NCI-H1694 (cell line): Measurements from ENCODE around the gene PVRIG.
"Not testable (repeated sequence)": the region's sequence is repeated elsewhere in the genome, so short reads cannot be mapped to it uniquely, and the experiment has no call there.

ENCODE experiments used
- DNase-seq: peaks from one replicate; lab custom pipeline; 2025; lab: John Stamatoyannopoulos, UW

The PVRIG gene

DNA sequence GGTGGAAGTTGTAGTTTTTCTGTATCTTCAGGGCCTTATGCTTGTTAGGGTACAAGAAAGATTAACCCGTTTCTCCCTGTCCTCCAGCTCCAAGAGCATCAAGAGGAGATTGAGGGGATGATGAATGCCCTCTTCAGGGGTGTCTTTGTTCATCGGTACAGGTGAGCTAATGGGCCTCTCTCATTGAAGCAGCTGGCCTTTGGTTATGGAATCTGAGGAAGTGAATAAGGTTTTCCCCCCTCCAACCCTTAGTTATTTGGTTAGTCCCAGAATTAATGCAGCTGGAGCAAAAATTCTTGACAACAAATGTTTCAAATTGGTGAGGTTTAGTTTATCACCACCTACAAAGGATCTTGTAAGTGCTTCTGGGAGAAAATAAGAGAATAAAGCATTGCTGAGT lies 24.5 kb upstream of the PVRIG start:
- no peak for DNase-seq

DNA sequence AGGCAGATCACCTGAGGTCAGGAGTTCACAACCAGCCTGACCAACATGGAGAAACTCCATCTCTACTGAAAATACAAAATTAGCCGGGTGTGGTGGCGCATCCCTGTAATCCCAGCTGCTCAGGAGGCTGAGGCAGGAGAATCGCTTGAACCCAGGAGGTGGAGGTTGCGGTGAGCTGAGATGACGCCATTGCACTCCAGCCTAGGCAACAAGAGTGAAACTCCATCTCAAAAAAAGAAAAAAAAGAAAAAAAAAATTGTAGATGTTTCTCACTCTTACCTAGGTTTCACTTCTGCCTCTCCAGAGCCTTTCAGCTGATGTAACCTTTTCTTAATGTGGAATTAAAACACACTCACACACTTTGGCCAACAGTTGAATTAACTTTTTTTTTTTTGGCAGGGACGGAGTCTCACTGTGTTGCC lies 23.8 kb upstream of the PVRIG start:
- DNase-seq, result not testable (repeated sequence)

- no peak for DNase-seq
Observed at GRCh38 chr7:100198266-100198665, 21.5 kb upstream of the PVRIG start.

DNA sequence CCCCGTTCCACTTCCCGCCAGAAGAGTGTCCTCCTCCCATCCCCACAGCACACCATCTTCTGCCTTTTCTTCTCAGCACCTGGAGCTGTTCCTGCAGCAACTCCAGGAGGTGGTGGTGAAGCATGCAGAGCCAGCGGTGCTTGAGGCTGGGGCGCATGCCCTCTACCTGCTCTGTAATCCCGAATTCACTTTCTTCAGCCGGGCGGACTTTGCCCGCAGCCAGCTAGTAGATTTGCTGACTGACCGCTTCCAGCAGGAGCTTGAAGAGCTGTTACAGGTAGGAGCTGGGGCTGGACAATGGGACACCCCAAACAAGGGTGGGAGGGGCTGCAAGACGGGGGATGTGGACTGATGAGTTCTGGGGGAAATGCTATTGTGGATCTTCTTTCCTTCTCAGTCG lies 19.1 kb upstream of the PVRIG start:
- no peak for DNase-seq

- no peak for DNase-seq
Observed at GRCh38 chr7:100204454-100204853, 15.3 kb upstream of the PVRIG start.

- no peak for DNase-seq
Observed at GRCh38 chr7:100208911-100209408, 10.8 kb upstream of the PVRIG start.

- DNase-seq, result no peak
Observed at GRCh38 chr7:100209493-100209892, 10.3 kb upstream of the PVRIG start.

- DNase-seq, result no peak
Observed at GRCh38 chr7:100210805-100211204, 8.9 kb upstream of the PVRIG start.

DNA sequence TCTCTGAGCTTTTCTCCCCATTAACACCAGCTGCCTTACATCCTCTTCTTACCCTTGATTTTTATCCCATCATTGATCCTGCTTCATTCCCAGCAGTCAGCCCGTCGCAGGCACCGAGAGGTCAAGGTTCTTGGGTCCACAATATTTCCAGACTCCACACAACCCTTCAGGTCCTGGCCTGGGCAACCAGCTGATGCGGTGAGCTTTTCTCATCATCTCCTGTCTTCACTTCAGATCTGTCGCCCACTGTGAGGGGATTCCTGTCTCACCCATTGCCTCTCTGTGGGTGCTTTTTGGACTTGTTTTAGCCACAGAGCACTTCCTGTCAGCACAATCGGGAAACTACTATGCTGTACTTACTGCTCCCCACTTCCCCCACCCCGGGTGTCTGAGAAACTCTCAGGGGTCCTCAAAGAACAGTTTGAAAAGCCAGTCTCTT lies 8.4 kb upstream of the PVRIG start:
- no peak for DNase-seq

DNA sequence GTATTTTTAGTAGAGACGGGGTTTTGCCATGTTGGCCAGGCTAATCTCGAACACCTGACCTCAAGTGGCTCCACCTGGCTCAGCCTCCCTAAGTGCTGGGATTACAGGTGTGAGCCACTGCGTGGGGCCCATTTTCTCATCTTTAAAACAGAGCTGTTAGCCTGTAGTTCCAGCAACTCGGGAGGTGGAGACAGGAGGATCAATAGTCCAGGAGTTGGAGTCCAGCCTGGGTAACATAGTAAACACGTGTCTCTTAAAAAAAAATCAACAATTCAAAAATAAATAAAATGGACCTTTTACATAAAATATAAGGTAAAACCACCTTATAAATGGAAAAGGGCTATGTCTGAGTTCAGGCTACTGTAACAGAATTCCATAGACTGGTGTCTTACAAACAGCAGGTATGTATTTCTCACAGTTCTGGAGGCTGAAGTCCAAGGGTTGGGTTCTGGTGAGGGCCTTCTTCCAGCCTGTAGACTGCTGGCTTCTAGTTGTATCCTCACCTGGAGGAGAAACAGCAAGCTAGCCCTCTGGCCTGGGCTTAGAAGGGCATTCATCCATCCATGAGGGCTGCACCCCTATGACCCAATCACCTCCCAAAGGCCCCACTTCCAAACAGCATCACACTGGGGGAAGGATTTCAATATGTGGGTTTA lies 7.0 kb upstream of the PVRIG start:
- DNase-seq, result no peak

DNA sequence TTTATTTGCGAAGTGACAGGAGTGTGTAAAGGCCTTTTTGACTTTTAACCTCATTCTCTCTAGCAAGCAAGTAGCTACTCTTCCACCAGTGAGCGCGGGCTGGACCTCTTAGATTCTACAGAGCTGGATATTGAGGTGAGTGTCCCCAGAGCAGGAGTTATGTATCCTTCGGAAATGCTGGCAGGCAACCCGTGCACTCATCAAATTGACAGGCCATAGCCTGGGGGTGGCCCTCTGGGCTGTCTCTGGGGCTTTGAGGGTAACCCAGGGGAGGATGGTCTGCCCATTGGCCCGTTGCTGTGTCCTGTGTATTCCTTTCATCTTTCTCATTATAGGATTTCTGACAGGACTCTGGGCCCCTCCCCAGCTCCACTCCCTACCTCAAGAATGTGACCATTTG lies 6.1 kb upstream of the PVRIG start:
- DNase-seq, result no peak

DNA sequence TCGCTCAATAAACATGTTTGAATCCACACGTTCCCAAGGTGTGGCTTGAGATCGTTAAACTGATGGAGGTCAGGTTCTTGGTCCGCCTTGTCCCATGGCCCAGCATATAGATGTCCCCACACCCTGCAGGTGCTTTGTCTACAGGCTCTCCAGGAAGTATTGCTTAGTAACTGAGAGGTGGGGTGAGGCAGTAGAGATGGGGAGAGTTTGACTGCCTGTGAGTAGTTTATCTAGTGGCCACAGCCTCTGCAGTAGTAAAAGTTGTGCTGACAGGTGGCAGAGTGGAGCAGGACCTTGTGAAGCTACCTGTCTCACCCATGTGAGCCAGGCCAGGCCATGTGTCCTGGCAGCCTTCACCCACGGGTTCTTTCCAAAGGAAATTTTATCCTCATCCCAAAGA lies 5.4 kb upstream of the PVRIG start:
- DNase-seq, result not testable (repeated sequence)

- DNase-seq, result peak; percentile 25
Observed at GRCh38 chr7:100215895-100216294, 3.9 kb upstream of the PVRIG start.

- peak; percentile 71 for DNase-seq
Observed at GRCh38 chr7:100217934-100218333, 1.8 kb upstream of the PVRIG start.

- no peak for DNase-seq
Observed at GRCh38 chr7:100219271-100219737, 445 bp upstream of the PVRIG start.

GRCh38 chr7:100220586-100221230 lies 959 bp downstream of the PVRIG start:
- DNase-seq, result no peak

DNA sequence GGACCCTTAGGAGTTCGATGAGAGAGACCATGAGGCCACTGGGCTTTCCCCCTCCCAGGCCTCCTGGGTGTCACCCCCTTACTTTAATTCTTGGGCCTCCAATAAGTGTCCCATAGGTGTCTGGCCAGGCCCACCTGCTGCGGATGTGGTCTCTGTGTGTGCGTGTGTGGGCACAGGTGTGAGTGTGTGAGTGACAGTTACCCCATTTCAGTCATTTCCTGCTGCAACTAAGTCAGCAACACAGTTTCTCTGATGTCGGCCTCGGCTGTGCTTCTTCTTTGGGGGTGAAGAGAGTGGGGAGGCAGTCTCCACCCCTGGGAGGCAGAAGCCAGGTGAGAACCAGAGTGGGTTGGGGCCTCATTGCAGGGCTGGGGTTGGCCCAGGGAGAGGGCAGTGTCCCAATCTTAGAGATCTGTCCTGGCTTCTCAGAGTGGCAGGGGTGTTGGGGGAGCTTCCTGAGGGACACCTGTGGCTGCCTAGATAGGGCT lies 1.5 kb downstream of the PVRIG start:
- DNase-seq, result no peak

DNA sequence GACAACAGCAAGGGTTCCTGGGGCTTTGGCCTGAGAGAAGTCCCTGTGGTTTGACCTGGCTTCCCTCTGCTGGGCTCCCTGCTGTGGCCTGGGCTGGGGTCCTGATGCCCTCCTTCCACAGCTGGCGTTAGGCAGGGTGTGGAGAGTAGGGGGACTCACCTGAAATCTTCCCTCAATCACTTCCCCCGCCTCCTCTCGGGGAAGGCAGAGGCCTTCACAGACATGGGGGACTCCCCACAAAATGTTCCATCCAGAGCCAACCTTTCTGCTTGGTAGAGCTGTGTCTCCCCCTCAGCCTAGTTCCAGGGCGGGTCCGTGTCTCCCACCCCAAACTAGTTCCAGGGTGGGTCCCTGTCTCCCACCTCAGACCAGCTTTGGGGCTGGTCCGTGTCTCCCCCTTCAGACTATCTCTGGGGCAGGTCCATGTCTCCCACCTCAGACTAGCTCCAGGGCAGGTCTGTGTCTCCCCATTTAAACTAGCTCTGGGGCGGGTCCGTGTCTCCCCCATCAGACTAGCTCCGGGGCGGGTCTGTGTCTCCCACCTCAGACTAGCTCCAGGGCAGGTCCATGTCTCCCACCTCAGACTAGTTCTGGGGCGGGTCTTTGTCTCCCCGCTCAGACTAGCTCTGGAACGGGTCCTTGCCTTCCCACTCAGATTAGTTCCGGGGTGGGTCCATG lies 2.2 kb downstream of the PVRIG start:
- no peak for DNase-seq

DNA sequence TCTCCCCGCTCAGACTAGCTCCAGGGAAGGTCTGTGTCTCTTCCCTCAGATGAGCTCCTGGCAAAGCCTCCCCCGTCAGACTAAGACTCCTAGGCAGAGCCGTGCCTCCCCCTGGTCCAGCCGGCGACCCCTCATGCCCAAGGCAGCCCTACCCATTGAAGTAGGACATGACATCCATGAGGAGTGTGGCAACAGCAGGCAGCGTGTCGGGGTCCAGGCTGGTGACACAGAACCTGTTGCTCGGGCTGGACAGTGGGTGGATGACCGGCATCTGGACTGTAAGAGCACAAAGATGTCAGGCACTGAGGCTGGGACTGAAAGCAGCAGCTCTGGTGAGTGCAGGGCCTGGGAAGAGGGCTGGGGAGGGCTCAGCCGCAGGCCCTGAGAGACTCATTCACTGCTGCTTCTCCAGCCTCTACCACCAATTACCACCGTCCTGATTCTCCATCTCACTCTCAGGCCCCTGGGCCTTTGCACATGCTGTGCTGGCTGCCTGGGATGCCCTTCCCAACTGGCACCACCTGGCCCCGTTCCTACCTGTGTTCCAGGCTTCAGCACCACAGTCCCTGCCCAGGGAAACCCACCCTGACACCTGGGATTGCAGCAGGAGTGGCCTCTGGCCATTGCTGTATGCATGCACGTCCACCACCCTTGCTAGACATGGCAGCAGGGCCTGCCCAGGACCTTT lies 2.8 kb downstream of the PVRIG start:
- no peak for DNase-seq

GRCh38 chr7:100223376-100223927 lies 3.7 kb downstream of the PVRIG start:
- not testable (repeated sequence) for DNase-seq

DNA sequence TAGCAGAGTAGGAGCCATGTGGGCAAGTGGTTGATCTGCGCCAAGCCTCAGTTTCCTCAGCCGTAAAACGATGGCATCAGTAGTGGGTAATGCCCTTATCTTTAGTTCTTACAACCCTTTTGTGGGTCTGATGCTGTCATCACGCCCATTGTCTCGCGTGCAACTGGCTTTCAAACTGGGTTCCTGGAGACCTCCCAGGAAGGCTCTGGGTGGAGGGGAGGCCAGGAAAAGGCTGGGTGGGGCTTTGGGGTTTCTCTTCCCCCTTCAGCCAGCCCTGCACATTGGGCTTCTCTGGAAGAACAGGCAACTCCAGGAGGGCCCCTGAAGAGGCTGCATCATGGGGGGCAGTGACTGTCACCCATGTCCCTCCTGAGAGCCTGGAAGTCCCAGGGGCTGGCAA lies 5.1 kb downstream of the PVRIG start:
- not testable (repeated sequence) for DNase-seq
